Stimulated activated CD8-positive, alpha-beta memory T cell treated with anti-CD3 and anti-CD28 coated beads, Interleukin-12 subunit alpha, Interleukin-12 subunit beta, amount 100 ng/mL, for 24 hours (primary cell): ENCODE data around the gene HECTD1.
"Not testable (repeated sequence)": the region's sequence is repeated elsewhere in the genome, so short reads cannot be mapped to it uniquely, and the experiment has no call there.

Source experiments
- DNase-seq: peaks from one replicate; pipeline ENCODE4 v3.0.0-alpha.2; 2020; ENCODE audit errors: extremely low read depth

The HECTD1 gene

DNA sequence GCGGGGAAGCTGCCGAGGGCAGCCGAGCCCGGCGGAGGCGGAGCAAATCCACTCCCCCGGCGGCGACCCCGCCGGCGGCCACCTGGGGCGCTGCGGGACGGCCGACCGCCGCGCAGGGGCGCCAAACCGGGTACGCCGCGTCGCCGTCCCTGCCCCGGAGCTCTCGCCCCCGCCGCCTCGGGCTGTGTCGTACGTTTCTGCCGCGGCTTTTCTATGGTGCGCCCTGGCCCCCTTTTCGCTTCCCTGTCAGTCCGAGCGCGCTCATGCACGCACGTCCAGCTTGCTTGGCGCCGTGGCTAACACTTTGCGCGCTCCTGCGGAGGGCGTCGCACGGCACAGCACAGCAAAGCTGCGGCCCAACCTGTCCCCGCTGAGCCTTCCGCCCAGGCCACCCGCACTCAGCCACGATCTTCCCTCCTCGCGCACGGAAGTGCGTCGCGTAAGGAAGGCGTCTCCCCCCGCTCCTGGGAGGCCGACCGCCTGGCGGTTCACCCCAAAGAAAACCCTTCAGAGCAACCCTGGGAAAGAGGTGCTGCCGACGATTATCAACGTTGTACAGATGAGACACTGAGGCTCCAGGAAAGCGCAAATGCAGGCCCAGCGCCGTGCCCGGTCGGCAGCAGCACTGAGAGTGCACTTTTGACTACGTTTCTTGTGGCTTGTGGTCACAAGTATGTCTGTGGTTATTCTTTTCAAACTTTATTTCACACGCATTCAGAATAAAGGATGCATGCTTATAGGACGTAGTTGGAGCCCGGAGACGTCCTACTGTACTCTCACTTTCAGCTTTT is at the start of gene HECTD1:
HECTD1 (minus strand) TSS at position 39 of the 791 bp plus-strand sequence. CDS start 1,857 bp downstream, outside the sequence.
- peak; percentile 76 for DNase-seq

- DNase-seq: no peak
Observed at GRCh38 chr14:31257244-31257553, 49.6 kb upstream of the HECTD1 start.

- DNase-seq: no peak
Observed at GRCh38 chr14:31256534-31257243, 49.1 kb upstream of the HECTD1 start.

DNA sequence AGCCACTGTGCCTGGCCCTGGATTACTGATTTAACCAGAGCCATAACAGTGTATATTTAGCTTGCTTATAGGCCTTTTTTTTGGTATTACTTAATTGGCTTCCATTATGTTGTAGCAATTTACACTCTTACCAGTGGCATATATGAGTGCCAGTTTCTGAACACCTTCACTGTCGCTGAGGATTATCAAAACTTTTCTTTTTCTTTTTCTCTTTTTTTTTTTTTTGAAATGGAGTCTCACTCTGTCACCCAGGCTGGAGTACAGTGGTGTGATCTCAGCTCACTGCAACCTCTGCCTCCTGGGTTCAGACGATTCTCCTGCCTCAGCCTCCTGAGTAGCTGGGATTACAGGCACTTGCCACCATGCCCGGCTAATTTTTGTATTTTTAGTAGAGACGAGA is 48.3 kb upstream of the HECTD1 start:
- DNase-seq: not testable (repeated sequence)

DNA sequence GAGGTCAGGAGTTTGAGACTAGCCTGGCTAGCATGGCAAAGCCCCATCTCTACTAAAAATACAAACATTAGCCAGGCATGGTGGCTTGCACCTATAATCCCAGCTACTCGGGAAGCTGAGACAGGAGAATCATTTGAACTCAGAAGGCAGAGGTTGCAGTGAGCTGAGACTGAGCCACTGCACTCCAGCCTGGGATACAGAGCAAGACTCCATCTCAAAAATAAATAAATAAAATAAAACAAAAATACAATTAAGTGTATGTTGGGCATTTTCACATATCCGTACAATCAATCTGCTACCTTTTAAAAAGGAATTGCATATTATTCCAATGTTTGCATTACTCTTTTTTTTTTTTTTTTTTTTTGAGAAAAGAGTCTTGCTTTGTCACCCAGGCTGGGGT is 47.7 kb upstream of the HECTD1 start:
- no peak for DNase-seq

GRCh38 chr14:31253746-31254471 is 46.3 kb upstream of the HECTD1 start:
- DNase-seq: no peak

DNA sequence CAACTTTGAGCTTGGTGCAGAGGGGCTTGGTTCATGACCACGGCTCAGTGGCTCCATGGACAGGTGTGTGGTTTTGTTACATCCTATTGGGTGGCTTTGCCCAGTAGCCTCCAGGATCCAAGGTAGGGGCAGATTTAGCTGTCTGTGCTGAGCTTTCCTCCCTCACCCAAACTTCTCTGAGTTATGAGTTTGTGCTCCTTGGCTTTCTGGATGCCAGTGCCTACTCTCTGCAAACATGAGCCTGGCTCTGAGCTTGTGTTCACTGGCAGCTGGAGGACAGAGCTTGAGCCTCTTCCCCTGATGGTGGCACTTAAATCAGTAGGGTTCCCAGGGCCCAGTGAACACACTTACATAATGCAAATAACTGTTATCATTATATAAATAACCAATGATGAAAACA is 45.3 kb upstream of the HECTD1 start:
- no peak for DNase-seq

DNA sequence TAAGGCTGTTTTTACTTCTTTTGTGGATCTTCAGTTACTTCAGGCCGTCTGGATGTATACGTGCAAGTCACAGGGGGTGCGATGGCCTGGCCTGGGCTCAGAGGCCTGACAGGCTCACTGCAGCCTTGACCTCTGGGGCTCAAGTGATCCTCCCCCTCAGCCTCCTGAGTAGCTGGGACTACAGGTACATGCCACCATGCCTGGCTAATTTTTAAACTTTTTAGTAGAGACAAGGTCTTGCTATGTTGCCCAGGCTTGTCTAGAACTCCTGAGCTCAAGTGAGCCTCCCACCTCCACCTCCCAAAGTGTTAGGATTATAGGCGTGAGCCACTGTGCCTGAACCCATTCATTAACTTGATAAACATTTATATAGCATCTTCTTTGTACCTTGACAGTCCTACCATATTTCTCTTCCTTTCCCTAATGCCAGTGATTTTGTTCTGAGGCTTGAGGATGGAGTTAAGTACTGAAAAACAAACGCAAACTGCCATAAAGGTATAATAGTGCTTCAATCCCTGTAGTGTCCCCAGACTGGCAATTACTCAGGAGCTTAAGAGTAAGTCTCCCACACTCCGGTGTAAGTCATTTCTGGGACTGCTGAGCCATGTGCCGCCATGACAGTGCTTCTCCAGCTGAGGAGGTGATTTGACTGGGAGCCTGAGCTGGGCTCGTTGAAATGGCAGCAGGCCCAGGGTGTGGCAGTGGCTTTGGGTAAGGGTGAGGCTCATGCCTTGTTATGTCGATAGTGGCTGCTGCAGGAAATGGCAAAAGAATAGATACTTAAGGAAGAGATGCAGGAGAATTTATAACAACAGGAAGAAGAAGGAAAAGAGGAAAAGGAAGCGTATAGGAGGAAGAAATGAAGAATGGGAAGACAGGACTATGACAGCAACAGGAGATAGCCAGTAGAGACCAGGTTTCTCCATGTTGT is 43.7 kb upstream of the HECTD1 start:
- no peak for DNase-seq

DNA sequence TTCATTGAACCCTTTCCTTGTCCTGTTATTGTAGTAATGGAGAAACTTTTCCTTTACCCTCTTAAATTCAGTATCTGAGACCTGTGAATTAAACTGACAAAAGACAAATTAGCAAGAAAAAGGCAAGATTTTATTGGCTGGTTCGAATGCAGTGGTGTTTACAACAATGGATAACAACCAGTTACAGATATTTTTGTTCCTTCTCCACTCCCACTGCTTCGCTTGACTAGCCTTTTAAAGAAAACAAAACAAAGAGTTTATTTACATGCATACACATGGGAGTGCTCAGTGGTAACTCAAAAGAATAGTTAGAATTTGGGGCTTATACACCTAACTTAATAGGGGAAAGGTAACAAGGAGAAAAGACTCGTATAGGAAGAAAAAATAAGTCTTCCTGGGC is 37.0 kb upstream of the HECTD1 start:
- no peak for DNase-seq

DNA sequence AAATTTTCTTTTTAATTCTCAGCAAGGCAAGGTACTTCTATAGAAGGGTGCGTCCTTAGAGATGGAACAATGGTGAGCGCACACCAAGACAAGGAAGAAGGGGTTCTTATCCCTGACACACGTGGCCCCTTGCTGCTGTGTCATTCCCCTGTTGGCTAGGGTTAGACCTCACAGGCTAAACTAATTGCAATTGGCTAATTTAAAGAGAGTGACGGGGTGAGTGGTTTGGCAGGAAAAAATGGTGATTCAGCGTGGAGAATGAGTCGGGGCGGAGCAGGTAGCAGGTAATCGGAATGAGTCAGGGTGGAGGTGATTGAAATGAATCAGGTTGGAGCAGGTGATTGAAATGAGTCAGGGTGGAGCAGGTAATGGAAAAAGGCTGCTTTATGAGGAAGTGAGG is 36.3 kb upstream of the HECTD1 start:
- no peak for DNase-seq

GRCh38 chr14:31242161-31242940 is 34.8 kb upstream of the HECTD1 start:
- DNase-seq: not testable (repeated sequence)

DNA sequence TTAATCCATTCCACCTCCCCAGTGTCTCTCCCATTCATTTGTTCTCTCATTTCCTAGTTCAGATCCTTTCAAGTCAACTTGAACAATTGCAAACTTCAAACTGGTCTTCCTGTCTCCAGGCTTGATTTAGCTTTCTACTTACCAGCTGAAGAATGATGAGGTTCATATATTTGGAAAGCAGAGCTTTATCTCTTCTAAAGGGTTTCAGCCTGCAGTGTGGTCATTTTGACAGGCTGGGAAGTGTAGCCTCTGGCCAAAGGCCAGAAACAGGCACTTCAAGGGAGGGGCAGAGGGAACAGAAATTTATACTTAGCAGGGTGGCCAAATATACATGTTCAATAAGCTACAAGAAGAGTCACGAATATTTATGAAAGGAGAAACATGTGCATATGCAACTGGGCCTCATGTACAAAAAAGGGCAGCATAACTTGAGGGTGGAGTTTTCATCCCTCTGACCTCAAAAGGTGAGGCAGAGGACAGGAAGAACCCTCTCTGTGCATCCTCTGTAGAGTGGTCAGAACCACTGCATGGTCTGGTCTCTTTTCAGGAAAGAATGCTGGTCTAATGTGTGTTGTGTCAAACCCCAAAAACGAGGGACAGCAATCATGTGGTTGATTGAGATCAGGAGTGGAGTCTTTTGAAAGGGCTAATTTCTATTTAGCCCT is 34.0 kb upstream of the HECTD1 start:
- no peak for DNase-seq

DNA sequence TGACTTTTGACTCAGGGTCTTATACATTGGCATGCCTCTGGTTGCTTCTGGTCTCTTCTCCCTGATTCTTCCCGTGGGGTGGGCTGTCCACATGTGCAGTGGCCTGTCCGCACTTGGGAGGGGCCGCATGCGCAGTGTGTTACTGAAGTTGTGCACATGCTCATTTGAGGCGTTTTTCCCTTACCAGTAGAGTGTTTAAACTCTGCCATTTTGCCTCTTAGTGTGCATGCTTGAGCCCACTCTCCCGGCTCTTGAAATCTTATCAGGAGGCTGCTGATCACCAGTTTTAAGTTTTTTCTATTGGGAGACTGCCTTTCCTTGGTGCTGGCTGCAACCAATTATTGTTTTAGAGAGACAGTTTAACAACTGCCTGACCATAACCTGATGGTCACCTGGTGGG is 32.1 kb upstream of the HECTD1 start:
- no peak for DNase-seq

- DNase-seq: no peak
Observed at GRCh38 chr14:31235462-31235861, 27.9 kb upstream of the HECTD1 start.

GRCh38 chr14:31232081-31232480 is 24.5 kb upstream of the HECTD1 start:
- DNase-seq: no peak

DNA sequence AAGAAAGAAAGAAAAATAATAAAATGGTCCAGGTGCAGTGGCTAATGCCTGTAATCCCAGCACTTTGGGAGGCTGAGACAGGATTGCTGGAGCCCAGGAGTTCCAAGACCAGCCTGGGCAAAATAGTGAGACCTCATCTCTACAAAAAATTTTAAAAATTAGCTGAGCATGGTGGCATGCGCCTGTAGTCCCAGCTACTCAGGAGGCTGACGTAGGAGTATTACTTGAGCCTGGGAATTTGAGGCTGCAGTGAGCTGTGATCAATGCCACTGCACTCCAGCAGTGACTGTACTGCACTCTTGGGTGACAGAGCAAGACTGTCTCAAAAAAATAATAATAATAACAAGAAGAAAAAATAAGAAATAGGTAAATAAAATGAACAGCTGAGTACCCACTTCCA is 23.7 kb upstream of the HECTD1 start:
- not testable (repeated sequence) for DNase-seq

DNA sequence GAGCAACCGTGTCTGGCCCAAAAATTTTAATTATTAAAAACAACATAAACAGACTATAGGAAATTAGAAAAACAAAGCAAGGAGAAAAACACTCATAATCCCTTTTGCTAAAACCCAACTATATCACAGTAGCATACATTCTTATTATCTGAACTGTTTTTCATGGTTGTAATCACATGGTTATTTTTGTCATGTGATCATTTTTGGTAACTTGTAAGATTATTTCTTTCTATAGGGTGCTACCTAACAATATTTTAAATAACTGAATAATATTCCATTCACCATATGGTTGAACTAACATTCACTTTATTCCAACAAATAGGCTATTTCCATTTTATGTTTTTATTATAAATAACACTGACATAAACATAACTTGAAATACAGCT is 23.0 kb upstream of the HECTD1 start:
- no peak for DNase-seq

DNA sequence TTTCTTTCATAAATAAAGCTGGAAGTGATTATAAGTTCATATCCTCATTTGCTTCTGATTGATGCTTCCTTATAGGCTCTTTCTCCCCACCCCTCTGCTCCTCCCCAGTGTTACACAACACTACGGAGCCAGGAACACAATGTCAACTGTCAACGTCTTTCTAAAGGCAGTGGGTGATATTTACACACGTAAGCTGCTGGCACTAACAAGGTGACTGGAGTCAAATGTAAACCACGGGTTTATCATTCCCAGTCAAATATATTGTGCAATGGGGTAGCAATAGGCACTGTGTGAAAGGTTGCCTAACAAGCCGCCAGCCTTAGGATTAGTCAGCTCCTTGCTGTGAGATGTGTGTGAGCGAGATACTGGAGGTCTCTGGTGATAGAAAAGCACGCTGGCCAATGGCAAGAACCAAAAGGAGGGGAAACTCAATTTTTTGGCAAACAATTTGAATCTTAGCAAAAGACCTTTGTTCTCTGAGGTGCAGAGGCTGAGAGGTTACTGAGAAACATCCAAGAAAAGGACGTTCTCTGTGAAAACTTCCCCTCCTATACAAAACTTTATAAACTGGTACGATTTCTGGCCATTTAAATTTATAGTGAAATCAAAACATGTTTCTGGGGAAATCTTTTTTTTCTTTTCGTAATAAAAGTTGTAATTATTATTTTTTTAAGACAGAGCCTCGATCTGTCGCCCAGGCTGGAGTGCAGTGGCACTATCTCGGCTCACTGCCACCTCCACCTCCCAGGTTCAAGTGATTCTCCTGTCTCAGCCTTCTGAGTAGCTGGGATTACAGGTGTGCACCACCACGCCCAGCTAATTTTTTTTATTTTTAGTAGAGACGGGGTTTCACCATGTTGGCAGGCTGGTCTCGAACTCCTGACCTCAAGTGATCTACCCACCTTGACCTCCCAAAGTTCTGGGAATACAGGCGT is 22.3 kb upstream of the HECTD1 start:
- no peak for DNase-seq

DNA sequence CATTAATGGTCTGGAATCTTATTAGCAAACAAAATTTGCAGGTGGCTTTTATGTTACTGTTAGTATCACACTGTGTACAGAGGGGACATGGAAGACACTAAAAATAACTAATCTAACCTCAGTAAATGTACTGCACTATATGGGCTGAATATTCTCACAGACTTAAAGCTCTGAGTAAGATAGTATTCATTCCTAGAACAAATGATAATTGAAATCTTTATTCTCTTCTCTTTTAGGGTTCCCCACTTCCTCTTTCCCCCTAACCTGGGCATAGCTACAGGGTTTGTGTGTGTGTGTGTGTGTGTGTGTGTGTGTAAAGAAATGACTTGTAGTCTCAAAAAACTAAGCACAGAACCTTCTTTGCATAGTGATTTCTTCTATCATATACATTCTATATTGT is 21.4 kb upstream of the HECTD1 start:
- no peak for DNase-seq
